HepG2 (cell line): ENCODE results near the gene OR10V1. TPM values are rescaled to one million over a fixed set of nuclear protein-coding genes. Genes with fewer than 3 reads are reported as not detected.

Source experiments
- HNF1B ChIP-seq: sonication (generic); formaldehyde crosslinking; IDR thresholded peaks from 2 replicates; pipeline ENCODE4 v1.5.1; 2020; ENCODE audit warnings: mild to moderate bottlenecking, moderate library complexity, missing genetic modification reagents
- KMT2B ChIP-seq: IDR thresholded peaks from 2 replicates; pipeline ENCODE4 v1.6.1; 2016; ENCODE audit warnings: missing genetic modification reagents, missing compliant biosample characterization
- MEIS1 ChIP-seq: sonication (generic); formaldehyde crosslinking; IDR thresholded peaks from 2 replicates; pipeline ENCODE4 v1.9.0; 2021; ENCODE audit warnings: mild to moderate bottlenecking, missing genetic modification reagents, moderate library complexity, borderline replicate concordance
- MTA3 ChIP-seq: sonication (generic); formaldehyde crosslinking; IDR thresholded peaks from 2 replicates; pipeline ENCODE4 v1.4.0; 2020; ENCODE audit warnings: missing genetic modification reagents
- PRDM15 ChIP-seq: sonication (generic); formaldehyde crosslinking; IDR thresholded peaks from 2 replicates; pipeline ENCODE4 v1.4.0; 2020; ENCODE audit warnings: missing genetic modification reagents
- RFX1 ChIP-seq: fragments of 450-650 bp; IDR thresholded peaks from 2 replicates; pipeline ENCODE4 v1.6.1; 2017
- SIX1 ChIP-seq: sonication (generic); formaldehyde crosslinking; IDR thresholded peaks from 2 replicates; pipeline ENCODE4 v1.4.0; 2020; ENCODE audit warnings: missing genetic modification reagents, borderline replicate concordance
- TFAP4 ChIP-seq: sonication (generic); IDR thresholded peaks from 2 replicates; pipeline ENCODE4 v1.6.1; 2016; ENCODE audit warnings: low read depth, borderline replicate concordance
- ZBTB21 ChIP-seq: sonication (generic); formaldehyde crosslinking; IDR thresholded peaks from 2 replicates; pipeline ENCODE4 v1.4.0; 2020; ENCODE audit warnings: missing genetic modification reagents
- ZEB1 ChIP-seq: IDR thresholded peaks from 2 replicates; pipeline ENCODE4 v1.6.1; 2012; ENCODE audit warnings: mild to moderate bottlenecking, low read depth, inconsistent platforms; ENCODE audit not compliant: insufficient replicate concordance
- ZHX1 ChIP-seq: sonication (generic); formaldehyde crosslinking; IDR thresholded peaks from 2 replicates; pipeline ENCODE4 v1.8.1; 2022; ENCODE audit warnings: low read depth, mild to moderate bottlenecking, missing genetic modification reagents
- ZNF232 ChIP-seq: sonication (generic); formaldehyde crosslinking; IDR thresholded peaks from 2 replicates; pipeline ENCODE4 v1.4.0; 2020; ENCODE audit warnings: missing genetic modification reagents, borderline replicate concordance
- ZNF274 ChIP-seq: sonication (generic); formaldehyde crosslinking; IDR thresholded peaks from 2 replicates; pipeline ENCODE4 v1.5.1; 2020; ENCODE audit warnings: mild to moderate bottlenecking, missing genetic modification reagents
- ZNF569 ChIP-seq: sonication (generic); formaldehyde crosslinking; IDR thresholded peaks from 2 replicates; pipeline ENCODE4 v1.5.0; 2020; ENCODE audit warnings: mild to moderate bottlenecking, missing genetic modification reagents, moderate library complexity, borderline replicate concordance
- ZNF607 ChIP-seq: sonication (generic); formaldehyde crosslinking; IDR thresholded peaks from 2 replicates; pipeline ENCODE4 v1.5.1; 2020; ENCODE audit warnings: missing genetic modification reagents, mild to moderate bottlenecking, borderline replicate concordance
- ZNF724P ChIP-seq: sonication (generic); formaldehyde crosslinking; IDR thresholded peaks from 2 replicates; pipeline ENCODE4 v1.8.0; 2022; ENCODE audit warnings: missing genetic modification reagents, borderline replicate concordance
- ZSCAN21 ChIP-seq: sonication (generic); formaldehyde crosslinking; IDR thresholded peaks from 2 replicates; pipeline ENCODE4 v1.8.0; 2022; ENCODE audit warnings: mild to moderate bottlenecking, missing genetic modification reagents, moderate library complexity, borderline replicate concordance
- polyA plus RNA-seq, 8 experiments: library from polyadenylated mRNA; depleted of rRNA in 3 of 8; stranded (reverse) in 7 of 8; unstranded in 1 of 8; fragments of >200 nt; fragmentation: Illumina TruSeq in 4 of 8; extraction: Trizol in 4 of 8; gene quantifications; 2 replicates each; pipeline versions ENCODE4 v1.2.1 to v1.2.3, GENCODE V29; 2011 to 2016; ENCODE audit warnings: low read depth in 4 of 8, missing spikeins in 1 of 8, mixed read lengths in 1 of 8; ENCODE audit not compliant: insufficient read depth in 1 of 8
- total RNA-seq, 5 experiments: library from RNA; depleted of rRNA; stranded (reverse); fragments of >200 nt; fragmentation: Illumina TruSeq; extraction: Trizol; gene quantifications; 2 replicates each; pipeline ENCODE4 v1.2.3, GENCODE V29; 2016; ENCODE audit warnings: low read depth in 1 of 5

Gene OR10V1
- total and polyA plus RNA-seq, 2 of the 13 experiments (the other 11 are each of a cell fraction or from before 2014, with no cell fraction given), result not detected

- TF ChIP-seq MTA3 (CRISPR knock-in tag) (no peak), ZNF724P (CRISPR knock-in tag) (no peak), ZBTB21 (CRISPR knock-in tag) (no peak), ZNF274 (0 out of 2 replicates have a peak, but pooled peaks have one; percentile 4), PRDM15 (CRISPR knock-in tag) (peak; percentile 45; the same call in 1 of the 2 replicates), ZNF607 (CRISPR knock-in tag) (0 out of 2 replicates have a peak, but pooled peaks have one; percentile 17), ZNF569 (CRISPR knock-in tag) (no peak), HNF1B (no peak), ZNF232 (CRISPR knock-in tag) (0 out of 2 replicates have a peak, but pooled peaks have one; percentile 19), KMT2B (peak; percentile 3; the same call in 1 of the 2 replicates), RFX1 (no peak), TFAP4 (0 out of 2 replicates have a peak, but pooled peaks have one; percentile 3), ZSCAN21 (CRISPR knock-in tag) (peak; percentile 33; the same call in 1 of the 2 replicates), SIX1 (CRISPR knock-in tag) (no peak), ZEB1 (peak; percentile 98), MEIS1 (CRISPR knock-in tag) (0 out of 2 replicates have a peak, but pooled peaks have one; percentile 34), ZHX1 (CRISPR knock-in tag) (no peak)
These were observed 41.4 kb upstream of the OR10V1 start, which contains the start of gene STX3 (continued) for GRCh38 chr11:59754859-59755700.
